Measurements from ENCODE around the gene SYT9. TPM values are rescaled to one million over a fixed set of nuclear protein-coding genes. Genes with fewer than 3 reads are reported as not detected.

Gene SYT9
- total RNA-seq, 1 experiment from 2014 or later, result not detected

- no peak overlapping the region for H2AFZ ChIP-seq
- POLR2A ChIA-PET (ENCODE audit: unreplicated experiment), result no interaction called here
- no peak overlapping the region for H3K27ac ChIP-seq
- no peak for DNase-seq
- no peak overlapping the region for H3K4me3 ChIP-seq
- no peaks in the 10 kb centered on the region for H3K9me2 ChIP-seq (ENCODE audit: insufficient read depth)
- H3K4me2 ChIP-seq, result no peak overlapping the region
- H3K4me1 ChIP-seq (replicated peaks; ENCODE audit: insufficient read depth), result no peaks in the 10 kb centered on the region
- intact Hi-C loops (cut with micrococcal nuclease; ENCODE audit: unreplicated experiment), result no loop called here
- TF ChIP-seq EZH2 (IDR thresholded peaks at IDR 0.05; ENCODE audit: low read depth) (no peak), CTCF (conservative IDR thresholded peaks at IDR 0.05) (no peak)
- H3F3A ChIP-seq (ENCODE audit: insufficient read depth, low read depth), result no peaks in the 10 kb centered on the region
- H3K79me2 ChIP-seq (ENCODE audit: low read depth), result no peaks in the 10 kb centered on the region
- no peaks in the 10 kb centered on the region for H3K9me3 ChIP-seq (ENCODE audit: insufficient read depth, low read depth)
- H3K27me3 ChIP-seq (ENCODE audit: insufficient read depth, low read depth), result peaks cover 7% of the 10 kb centered on the region; the same call in 1 of the 2 replicates
- no TSS peak for BruUV-seq (replicated peaks)
- no peaks in the 10 kb centered on the region for H4K20me1 ChIP-seq (ENCODE audit: insufficient read depth)
- H3K36me3 ChIP-seq (ENCODE audit: low read depth), result no peaks in the 10 kb centered on the region
- CTCF ChIA-PET, result no interaction called here
These were observed 68.6 kb downstream of the SYT9 start for GRCh38 chr11:7320306-7320705.

DNA sequence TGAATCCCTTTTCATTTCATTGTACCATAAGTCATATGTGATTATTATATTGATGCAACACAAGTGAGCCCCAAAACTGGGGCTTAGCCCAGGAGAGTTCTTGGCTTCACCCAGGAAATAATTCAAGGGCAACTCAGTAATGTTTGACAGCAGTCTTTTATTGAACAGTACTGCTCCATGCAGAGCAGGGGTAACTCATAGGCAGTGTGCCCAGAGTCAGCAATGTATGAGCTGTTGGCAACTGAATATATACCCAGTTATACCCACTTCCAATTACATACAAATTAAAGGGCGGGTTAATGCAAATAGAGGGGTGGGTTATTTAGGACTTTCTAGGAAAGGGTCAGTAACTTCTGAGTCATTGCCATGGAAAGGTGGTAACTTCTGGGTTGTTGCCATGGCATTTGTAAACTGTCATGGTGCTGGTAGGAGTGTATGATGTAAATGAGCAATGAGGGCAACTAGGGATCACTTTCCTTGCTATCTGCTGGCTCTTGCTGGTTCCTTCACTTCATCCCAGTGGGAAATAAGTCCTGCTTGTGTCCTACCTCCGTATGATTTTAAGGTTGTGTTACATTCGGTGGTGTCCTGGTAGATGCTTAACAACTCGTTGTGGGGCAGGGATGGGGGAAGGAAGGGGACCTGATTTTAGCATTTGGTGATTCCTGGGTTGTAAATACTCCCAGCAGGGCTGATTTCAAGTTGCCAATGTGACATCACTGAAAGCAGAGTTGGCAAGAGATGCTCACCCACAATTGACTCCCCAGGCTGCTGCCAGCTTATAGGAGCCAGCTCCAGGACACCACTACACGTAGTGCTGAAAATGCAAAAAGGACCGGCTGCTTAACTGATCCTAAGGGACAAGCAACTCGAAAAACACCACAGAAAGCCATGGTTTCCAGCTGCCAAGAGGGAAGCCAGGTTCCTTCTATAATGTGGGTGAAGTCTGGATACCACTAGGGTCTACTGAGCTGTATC, 70.1 kb downstream of the SYT9 start:
- Histone ChIP-seq H3F3A (ENCODE audit: insufficient read depth, low read depth) (no peaks in the 10 kb centered on the region), H3K27ac (no peak overlapping the region), H3K79me2 (ENCODE audit: low read depth) (no peaks in the 10 kb centered on the region), H3K9me2 (ENCODE audit: insufficient read depth) (no peaks in the 10 kb centered on the region), H3K4me1 (replicated peaks; ENCODE audit: insufficient read depth) (no peaks in the 10 kb centered on the region), H3K4me2 (no peak overlapping the region), H3K27me3 (ENCODE audit: insufficient read depth, low read depth) (peaks cover 7% of the 10 kb centered on the region; the same call in 1 of the 2 replicates), H3K9me3 (ENCODE audit: insufficient read depth, low read depth) (no peaks in the 10 kb centered on the region), H2AFZ (no peak overlapping the region), H4K20me1 (ENCODE audit: insufficient read depth) (no peaks in the 10 kb centered on the region), H3K36me3 (ENCODE audit: low read depth) (no peaks in the 10 kb centered on the region), H3K4me3 (no peak overlapping the region)
- POLR2A ChIA-PET (ENCODE audit: unreplicated experiment), result no interaction called here
- no peak for DNase-seq
- intact Hi-C loops (cut with micrococcal nuclease; ENCODE audit: unreplicated experiment), result no loop called here
- no peak for TF ChIP-seq CTCF (conservative IDR thresholded peaks at IDR 0.05)
- TF ChIP-seq EZH2 (IDR thresholded peaks at IDR 0.05; ENCODE audit: low read depth), result no peak
- no TSS peak for BruUV-seq (replicated peaks)
- CTCF ChIA-PET, result no interaction called here

- intact Hi-C loops (cut with micrococcal nuclease; ENCODE audit: unreplicated experiment), result no loop called here
- no peaks in the 10 kb centered on the region for H4K20me1 ChIP-seq (ENCODE audit: insufficient read depth)
- TF ChIP-seq CTCF (conservative IDR thresholded peaks at IDR 0.05), result no peak
- no peak for TF ChIP-seq EZH2 (IDR thresholded peaks at IDR 0.05; ENCODE audit: low read depth)
- CTCF ChIA-PET, result no interaction called here
- H3K9me3 ChIP-seq (ENCODE audit: insufficient read depth, low read depth), result no peaks in the 10 kb centered on the region
- H3K27me3 ChIP-seq (ENCODE audit: insufficient read depth, low read depth), result no peaks in the 10 kb centered on the region
- H3F3A ChIP-seq (ENCODE audit: insufficient read depth, low read depth), result no peaks in the 10 kb centered on the region
- H3K79me2 ChIP-seq (ENCODE audit: low read depth), result no peaks in the 10 kb centered on the region
- no peaks in the 10 kb centered on the region for H3K9me2 ChIP-seq (ENCODE audit: insufficient read depth)
- H3K36me3 ChIP-seq (ENCODE audit: low read depth), result no peaks in the 10 kb centered on the region
- no peaks in the 10 kb centered on the region for H3K4me1 ChIP-seq (replicated peaks; ENCODE audit: insufficient read depth)
- DNase-seq, result no peak
- no peak overlapping the region for H3K4me2 ChIP-seq
- no peak overlapping the region for H3K27ac ChIP-seq
- no peak overlapping the region for H3K4me3 ChIP-seq
- no peak overlapping the region for H2AFZ ChIP-seq
- no TSS peak for BruUV-seq (replicated peaks)
- POLR2A ChIA-PET (ENCODE audit: unreplicated experiment), result no interaction called here
These were observed 80.7 kb downstream of the SYT9 start for GRCh38 chr11:7332451-7332850.
